Measurements from ENCODE around the gene TMEM132D. TPM values are rescaled to one million over a fixed set of nuclear protein-coding genes. Genes with fewer than 3 reads are reported as not detected.

The TMEM132D gene
- total RNA-seq, 1 donor from 2014 or later: not detected

DNA sequence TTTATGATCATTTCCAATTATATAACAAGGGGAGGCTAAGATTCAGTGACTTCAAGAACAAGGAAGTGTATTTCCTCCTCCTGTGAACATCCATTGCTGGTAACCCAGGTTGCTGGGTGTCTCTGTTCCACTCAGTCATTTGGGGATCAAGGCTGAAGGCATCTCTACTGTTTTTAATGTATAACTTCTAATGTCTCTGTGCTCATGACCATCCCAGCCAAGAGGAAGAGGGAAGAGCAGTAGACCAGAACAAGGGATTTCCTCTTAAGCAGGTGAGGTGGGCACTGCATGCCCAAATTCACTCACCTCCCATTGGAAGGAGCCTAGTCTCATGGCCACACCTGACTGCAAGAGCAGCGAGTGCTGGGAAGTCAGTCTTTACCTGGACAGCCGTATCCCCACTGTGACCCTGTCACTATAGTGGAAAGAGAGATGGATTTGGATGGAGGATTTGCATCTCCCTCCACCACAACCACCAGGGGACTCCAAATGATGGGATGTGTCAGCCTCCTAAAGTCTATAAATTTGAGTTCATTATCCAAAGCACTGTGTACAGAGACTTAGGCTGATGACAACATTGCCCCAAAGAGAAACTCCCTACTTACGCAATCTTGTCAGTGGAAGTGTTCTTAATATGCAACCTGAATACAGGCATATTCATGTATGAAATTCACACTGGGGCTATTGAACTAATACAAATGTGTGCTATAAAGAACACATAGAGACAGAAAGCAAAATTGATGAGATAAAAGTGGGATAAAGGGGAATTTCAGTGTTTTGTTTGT lies 368.7 kb downstream of the TMEM132D start:
- DNase-seq (ENCODE audit: low spot score): no peak

DNA sequence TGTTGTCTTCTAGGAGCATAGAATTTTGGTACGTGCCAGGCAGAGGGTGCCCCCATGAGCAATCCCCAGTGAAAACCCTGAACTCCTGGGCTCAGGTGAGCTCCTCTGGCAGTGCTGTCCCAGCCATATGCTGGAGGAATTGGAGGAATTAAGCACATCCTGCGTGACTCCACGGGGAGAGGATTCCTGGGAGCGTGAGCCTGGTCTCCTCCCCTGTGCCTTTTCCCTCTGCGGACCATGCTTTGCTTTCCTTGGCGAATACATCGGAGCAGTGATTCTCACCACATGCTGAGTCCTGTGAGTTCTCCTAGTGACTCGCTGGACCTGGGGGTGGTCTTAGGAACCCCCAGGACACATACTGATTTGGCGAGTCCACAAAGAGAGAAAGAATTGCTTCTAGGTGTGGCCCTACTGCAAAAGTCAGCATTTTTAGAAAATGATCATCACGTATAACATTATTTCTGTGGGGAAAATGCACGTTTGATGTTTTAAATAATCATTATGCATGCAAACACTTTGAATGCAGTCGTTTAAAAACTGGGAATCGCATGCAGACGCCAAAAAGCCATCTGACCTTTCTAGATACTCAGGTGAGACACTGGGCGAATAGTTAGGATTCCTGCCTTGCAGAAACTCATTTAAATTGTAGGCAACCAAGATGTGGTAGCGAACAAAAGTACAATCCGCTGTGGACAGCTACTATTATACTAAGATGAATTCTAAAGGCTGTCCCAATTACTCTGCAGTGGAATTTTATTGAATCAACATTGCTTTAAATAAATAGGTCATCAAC lies 370.9 kb downstream of the TMEM132D start:
- no peak for DNase-seq (ENCODE audit: low spot score)

DNA sequence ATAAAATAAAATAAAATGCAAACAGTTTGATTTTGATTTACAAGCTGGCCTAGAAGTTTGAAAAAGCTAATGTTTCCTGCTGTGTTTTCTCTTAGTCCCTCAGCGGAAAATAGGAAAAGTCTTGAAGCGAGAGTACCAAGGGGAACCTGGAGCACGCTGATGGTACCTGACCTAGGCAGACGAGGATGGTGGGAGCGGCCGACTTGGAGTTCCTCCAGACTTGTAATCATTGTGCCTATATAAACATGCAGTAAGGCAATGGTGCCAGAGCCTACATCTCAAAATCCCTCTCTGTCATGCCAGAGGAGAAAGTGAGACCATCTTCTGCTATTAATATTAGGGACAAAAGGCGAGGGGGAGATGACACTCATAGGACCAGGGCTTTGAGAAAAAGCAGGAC lies 371.7 kb downstream of the TMEM132D start:
- DNase-seq (ENCODE audit: low spot score): no peak

DNA sequence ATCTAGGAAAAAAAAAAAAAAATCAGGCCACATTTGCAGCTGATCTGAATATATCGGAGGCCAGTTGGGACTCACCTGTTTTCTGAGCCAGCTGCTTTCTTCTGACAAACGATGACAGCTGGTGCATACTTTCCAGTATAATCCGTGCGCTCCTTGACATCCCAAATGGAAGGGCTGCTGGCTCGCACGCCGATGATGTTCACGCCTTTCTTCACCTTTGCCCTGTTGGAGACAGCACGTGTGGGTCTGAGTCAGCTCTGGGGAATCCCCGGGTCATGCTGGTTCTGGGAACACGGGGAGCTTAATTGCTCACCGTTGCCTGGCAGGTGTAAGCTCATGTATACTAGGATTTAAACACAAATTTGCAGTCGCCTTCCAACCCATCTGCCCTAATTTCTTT lies 372.8 kb downstream of the TMEM132D start:
- DNase-seq (ENCODE audit: low spot score): peak; percentile 80

DNA sequence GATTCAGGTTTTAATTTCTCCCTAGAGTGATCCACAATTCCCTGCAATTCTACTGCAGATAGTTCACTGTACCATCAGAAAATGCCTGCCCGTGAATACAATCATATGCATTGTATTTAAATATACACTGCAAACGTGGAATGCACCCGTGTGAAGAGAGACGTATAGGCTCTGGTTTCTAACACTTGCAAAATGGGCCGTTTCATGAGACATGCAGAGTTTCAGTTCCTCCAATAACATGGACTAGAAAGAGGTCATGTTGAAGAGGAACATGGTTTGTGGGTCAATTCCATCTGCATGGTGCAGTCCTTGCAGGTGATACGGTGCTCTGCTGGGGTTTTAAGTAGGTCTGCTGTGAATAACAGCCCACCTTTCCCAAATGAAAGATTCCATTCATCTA lies 373.3 kb downstream of the TMEM132D start:
- DNase-seq (ENCODE audit: low spot score): no peak

DNA sequence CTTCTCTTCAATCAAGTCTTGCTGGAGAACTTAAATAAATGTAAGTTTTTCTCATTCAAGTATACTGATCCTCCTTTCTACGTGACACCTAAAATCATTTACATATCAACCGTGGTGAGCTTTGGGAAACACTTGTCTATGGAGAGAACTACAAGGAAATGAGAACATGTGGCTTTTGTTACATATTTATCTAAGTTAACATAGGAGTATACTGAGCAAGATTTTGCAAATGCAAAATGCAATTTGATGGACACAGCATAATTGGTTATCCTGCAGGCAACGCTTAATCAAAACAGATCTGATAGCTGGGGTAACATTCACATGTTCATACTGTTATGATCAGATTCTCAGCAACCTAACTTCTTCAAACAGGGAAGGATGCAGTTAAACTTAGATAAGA lies 376.3 kb downstream of the TMEM132D start:
- DNase-seq (ENCODE audit: low spot score): no peak

DNA sequence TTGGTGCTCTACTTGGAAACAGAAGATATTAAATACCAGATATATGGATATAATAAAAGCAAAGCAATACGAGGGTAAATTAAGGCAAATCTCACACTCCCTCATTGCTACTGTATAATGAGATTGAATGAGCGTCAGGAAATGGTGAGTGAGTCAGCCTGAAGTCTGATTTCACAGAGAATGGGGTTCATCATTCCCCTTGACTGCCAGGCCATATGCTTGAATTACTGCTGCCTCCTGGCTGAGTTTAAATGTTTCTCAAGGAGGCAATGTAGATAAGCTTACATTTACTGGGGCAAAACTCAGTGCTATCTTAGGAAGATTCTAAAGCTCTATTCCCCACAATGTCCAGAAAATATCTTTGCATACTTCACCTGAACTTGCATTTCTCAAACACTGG lies 380.2 kb downstream of the TMEM132D start:
- no peak for DNase-seq (ENCODE audit: low spot score)

DNA sequence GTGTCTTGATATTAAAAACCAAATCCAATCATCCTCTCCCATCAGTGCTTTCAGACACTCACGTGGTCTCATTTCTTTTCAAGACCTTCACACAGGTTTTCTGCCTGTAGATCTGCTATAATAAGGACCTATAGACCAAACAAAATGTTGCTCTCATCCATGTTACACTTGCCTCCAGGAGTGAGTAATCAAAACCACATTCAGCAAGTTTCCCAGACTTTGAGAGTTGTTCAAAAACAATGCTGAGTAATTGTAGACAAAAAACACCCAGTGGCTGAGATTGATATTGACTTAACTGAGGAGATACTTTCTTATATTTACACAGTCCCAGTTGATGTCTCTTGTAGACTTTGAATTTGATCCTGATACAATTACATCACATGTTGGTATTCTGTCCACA lies 383.1 kb downstream of the TMEM132D start:
- DNase-seq (ENCODE audit: low spot score): no peak

DNA sequence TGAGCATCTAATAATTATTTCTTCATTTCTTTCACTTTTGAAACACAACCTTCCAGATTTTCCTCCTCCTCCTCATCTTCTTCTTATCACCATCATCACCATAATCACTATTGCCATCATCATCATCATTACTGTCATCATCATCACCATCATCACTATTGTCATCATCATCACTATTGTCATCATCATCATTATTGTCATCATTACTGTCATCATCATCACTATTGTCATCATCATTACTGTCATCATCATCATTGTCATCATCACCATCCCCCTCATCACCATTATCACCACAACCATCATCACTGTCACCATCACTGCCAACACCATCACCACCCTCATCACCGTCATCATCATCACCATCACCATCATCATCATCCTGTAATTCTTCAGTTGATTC lies 400.0 kb downstream of the TMEM132D start:
- DNase-seq (ENCODE audit: low spot score): no peak

DNA sequence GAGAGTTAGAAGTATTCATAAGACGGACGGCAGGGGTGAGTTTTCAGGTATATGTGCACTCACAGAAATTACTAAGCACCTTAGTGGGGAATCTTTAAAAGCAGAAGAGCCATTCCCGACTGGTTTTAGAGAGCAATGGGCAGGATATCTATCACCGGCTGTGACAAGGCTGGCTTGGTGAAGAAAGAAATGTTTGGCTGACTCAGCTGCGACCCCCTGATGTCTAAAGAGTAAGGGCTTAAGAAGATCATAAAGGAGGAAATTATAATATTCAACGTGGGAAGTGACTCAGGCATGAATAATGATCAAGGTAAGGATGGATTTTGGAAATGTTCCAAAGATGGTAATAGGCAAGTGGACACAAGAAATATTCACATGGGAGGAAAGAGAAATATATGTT lies 407.6 kb downstream of the TMEM132D start:
- DNase-seq (ENCODE audit: low spot score): no peak

DNA sequence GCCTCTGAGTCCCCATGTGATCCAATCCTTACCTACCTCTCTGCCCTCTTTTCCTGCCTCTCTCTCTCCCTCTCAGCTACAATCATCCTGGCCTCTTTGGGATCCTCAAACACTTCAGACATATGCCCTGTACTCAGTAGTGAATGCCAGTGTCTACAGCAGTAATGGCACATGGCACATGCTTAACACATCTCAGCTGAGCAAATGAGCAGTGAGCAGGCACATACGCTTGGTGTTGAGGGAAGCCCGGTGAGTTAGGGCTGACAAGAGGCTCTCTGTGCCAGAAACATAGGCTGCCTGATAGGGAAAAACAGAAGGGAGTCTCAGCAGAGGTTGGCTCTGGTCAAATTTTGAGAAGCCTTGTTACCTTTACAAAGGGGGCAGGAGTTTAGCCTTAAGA lies 409.1 kb downstream of the TMEM132D start:
- no peak for DNase-seq (ENCODE audit: low spot score)

DNA sequence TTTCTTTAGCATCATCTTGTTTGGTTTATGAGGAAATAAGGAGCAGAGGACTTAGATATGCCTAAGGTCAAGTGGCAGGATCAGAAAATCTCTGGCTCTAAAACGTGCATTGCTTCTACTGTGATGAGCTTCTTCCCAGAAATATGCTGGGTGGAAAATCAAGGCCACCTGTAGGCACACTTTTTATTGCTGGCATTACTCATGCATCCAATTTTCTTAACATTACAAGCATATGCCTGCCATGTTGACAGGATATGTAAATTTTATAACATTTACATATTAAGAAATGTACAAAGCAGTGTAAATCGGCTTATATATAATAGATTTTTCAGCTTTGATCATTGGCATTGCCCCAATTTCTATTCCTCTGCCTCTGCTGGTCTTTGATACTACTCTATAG lies 409.6 kb downstream of the TMEM132D start:
- DNase-seq (ENCODE audit: low spot score): no peak

DNA sequence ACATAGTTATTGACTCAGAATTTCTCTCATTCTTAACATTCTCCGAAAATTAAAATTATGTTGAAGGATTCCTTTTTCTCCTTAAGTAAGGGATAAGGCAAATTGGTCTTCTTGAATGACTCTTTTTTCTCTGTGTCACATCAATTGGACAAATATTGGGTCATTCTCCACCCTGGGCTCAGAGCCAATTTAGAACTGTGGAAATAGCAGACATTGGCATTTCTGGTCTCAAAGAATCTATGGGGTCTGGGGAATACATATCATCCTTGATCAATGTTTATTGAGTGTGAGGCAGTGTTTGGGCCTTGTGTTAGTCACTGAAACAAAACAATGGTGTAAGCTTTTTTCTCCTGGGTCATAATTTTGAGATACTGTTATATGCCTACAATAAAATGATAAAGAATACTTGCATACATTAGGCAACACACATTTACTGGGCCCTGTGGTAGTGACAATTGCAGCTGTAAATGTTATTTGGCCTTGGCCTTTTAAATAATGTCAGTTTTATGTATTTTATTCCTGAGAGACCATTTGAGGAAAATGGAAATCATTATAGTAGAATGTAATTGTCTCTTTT lies 414.6 kb downstream of the TMEM132D start:
- DNase-seq (ENCODE audit: low spot score): no peak

DNA sequence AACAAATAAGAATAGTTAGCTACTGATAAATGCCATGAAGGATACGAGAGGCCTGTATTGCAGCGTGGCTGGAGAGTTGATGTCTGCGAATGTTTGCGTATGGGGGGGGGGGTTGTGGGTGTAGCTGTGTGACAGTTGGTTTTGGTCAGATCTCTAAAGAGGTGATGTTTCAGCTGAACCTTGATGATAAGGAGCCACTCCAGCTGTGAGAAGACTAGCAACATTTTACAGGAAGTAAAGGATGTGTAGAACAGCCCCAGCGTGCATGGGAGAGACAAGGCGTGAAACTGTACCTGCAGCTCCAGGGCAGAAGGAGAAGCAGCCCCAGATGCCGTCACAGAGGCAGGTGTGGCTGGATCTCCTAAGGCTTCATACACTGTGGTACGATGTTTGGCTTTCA lies 416.9 kb downstream of the TMEM132D start:
- DNase-seq (ENCODE audit: low spot score): no peak

DNA sequence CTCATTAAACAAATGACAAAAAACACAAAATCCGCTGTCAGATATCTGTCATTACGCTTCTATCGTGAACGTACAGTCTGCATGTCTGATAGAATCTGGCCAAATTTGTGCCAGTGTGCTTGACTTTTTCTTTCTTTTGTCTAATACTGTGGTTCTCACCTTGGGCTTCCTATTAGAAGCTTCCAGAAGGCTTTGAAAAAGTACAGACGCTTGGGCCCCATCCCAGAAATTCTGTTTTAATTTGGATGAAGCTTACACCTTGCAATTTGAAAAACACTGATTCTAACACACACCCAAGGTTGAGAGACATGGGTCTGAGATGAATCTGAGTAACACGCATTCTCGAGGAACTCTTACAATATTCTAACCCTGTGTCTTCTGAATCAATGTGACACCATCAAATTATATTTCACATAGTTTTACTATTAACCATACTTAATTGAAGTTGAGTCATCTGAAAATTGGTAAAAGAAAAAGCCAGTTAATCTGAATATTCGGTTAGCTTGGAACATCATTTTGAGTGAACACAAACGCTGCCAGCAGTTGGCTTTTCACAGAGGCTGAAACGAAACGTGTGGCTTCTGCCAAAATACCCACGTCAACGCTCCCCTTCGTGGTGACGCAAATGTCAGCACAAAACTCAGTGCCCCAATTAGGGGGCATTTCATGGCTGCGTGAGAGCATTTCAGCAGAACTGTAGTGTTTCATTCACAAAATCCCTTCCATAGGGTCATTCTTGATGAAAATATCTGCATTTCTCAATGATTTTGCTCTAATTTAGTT lies 420.5 kb downstream of the TMEM132D start:
- no peak for DNase-seq (ENCODE audit: low spot score)

DNA sequence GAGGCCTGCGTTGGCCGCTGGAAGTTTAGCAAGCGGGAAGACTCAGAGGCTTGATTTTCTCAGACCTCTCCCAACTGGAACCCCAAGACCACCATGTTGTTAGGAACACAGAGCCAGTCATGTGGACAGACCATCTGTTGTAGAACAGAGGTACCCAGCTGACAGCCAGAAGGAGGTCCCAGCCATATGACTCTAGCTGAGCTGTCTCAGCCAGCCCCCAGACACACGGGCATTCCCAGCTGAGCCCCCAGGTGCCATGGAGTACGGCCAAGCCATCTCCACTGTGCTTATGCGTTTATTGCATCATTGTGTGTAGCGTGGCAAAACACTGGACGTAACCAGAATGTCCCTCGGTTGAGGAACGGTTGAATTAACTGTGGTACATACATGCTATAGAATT lies 421.9 kb downstream of the TMEM132D start:
- DNase-seq (ENCODE audit: low spot score): no peak

DNA sequence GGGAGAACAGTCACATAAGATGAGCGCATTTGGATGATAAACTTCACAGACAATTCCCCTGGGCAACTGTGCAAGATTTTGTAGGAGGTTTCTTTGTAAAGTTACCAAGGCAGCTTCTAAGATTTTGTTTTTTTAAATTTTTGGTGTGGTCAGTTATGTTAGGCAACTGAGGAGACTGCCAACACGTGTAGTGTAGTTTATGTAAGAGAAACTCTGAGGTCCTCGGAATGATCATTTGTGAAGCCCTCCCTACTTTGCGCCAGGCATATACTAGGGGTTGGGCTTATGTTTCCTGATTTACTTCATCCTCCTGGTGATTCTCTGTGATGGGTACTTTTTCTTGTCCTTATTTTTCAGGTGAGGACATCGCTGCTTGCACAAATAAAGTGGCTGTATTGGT lies 433.6 kb downstream of the TMEM132D start:
- DNase-seq (ENCODE audit: low spot score): no peak

DNA sequence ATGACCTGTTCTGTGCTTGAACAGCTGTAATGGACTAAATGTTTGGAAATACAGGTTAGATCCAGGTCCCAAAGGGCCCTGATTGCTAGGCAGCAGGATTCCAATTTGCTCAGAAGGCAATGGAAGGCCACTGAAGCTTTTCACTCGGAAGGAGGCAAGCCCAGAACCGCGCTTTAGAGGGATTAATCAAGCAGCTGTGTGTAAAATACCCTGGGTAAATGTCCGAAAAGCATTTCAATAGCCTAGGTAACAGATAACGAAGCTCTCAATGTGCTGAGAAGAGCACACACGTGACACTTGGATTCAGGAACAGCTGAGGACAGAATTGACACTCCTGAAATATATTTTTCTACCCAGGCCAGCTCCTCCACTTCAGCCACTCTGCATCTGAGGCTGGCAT lies 436.1 kb downstream of the TMEM132D start:
- no peak for DNase-seq (ENCODE audit: low spot score)

DNA sequence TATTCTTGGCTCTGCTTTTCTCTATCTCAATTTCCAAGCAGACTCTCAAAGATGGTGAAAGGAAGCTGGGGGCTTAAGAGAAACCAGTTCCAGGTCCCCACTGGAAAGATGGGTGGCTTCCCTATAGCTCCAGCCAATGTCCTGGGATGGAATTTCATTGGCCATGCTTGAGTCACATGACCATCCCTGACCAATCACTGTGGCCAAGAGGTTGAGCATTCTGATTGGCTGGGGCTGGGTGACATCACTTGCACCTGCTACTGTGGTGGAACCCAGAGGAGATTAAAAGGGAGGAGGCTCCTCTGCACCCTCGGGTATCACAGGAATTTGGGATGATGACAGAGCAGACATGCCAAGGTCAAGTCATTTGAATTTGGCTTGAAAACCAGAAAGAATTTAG lies 436.5 kb downstream of the TMEM132D start:
- DNase-seq (ENCODE audit: low spot score): no peak

DNA sequence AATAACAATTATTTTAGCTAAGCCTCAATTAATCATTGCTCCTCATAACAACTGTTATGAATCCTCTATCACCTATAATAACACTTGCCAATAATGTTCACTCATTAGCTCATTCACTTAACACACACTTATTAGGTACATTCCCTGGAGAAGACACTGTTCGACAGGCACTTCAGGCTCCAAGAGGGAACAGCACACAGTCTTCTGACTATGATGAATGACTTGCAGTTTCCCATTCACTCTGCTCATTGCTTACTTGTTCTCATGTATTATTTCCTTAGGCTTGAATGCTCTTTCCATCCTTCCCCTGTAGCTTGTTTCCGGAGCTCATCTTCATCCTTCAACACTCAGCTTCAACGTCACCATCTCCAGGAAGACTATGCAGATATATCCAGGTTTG lies 437.3 kb downstream of the TMEM132D start:
- no peak for DNase-seq (ENCODE audit: low spot score)

DNA sequence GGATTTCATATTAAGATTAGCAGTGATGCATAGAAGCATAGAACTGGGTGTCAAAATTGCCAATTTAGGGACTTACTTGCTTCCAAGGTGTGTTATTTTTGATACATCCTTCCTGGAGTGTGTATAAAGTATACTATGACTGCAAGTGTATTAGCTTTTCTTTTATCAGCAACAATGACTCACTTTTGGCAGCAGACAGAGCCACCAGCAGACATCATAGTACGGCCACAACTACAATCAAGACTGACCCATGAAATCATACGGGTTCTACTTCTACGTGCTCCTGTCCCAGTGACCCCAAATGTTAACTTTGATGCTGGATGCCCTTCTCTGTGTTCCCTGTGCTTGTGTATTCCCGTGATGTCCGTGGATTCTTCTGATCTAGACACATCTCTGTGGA lies 443.9 kb downstream of the TMEM132D start:
- no peak for DNase-seq (ENCODE audit: low spot score)

DNA sequence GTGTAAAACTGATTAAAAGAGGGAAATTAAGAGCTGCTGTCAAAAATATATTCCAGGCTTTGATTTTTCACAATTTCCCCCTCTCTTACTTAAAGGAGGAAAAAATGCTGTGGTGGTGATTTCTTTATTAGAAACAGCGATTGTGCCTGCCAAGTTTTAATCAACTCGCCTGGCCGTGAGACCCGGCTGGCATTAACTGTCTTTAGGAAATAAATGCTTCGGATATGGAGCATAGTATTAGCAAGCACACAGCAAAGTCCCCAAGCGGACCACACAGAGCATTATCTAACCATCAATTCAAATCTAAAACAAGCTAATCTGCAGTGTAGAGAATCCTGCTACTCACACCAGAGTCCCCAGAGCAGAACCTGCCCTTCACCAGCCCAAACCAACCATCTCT lies 457.1 kb downstream of the TMEM132D start:
- no peak for DNase-seq (ENCODE audit: low spot score)

Measured in mucosa of gallbladder (tissue), 1 donor.